Activated T-cell treated with anti-CD3 and anti-CD28 coated beads, Interleukin-2, amount 50 U/mL, for 72 hours (primary cell): ENCODE measurements around the gene SNAPIN. TPM values are rescaled to one million over a fixed set of nuclear protein-coding genes. Genes with fewer than 3 reads are reported as not detected.

ENCODE experiments used
- ATAC-seq, 2 donors: fragments of 150-1000 bp; cut with Tn5 transposase; replicated peaks in 1 of 2; 2 replicates each; pipeline ENCODE4 v1.10.0; 2021; ENCODE audit warnings: moderate library complexity in 2 of 2, mild to moderate bottlenecking in 1 of 2
- DNase-seq, 2 donors: peaks; one replicate each; pipeline ENCODE4 v3.0.0; 2021 to 2022; ENCODE audit warnings: mixed read lengths in 1 of 2
- H3K27ac Mint-ChIP-seq: one replicate; pipeline ENCODE4 v1.8.0; 2022; ENCODE audit warnings: mild to moderate bottlenecking, moderate library complexity, mixed read lengths
- H3K27me3 Mint-ChIP-seq: one replicate; pipeline ENCODE4 v1.8.0; 2022; ENCODE audit warnings: low read depth, mixed read lengths
- H3K36me3 Mint-ChIP-seq, 2 donors: one replicate each; pipeline ENCODE4 v1.8.0; 2022; ENCODE audit warnings: mixed read lengths in 2 of 2, mild to moderate bottlenecking in 1 of 2; ENCODE audit not compliant: insufficient read depth in 2 of 2
- H3K4me1 Mint-ChIP-seq: one replicate; pipeline ENCODE4 v1.8.0; 2022; ENCODE audit warnings: low read depth, mixed read lengths
- H3K4me3 Mint-ChIP-seq, 2 donors: one replicate each; pipeline ENCODE4 v1.8.0; 2022; ENCODE audit warnings: mild to moderate bottlenecking in 2 of 2, mixed read lengths in 2 of 2, moderate library complexity in 2 of 2
- H3K9me3 Mint-ChIP-seq, 2 donors: one replicate each; pipeline ENCODE4 v1.8.0; 2022; ENCODE audit warnings: mixed read lengths in 2 of 2
- total RNA-seq, 2 donors: library from RNA; stranded (reverse); gene quantifications; one replicate each; pipeline ENCODE4 v1.2.3, GENCODE V29; 2022

SNAPIN gene
- total RNA-seq, 2 donors from 2014 or later: 31.1 to 31.8 TPM

- H3K36me3 Mint-ChIP-seq: peaks cover 0 to 1% of the 10 kb centered on the region in 2 donors
- no peak within 1 kb of the TSS for H3K27ac Mint-ChIP-seq
- H3K4me1 Mint-ChIP-seq: peaks cover 19% of the 10 kb centered on the region
- no peaks in the 10 kb centered on the region for H3K27me3 Mint-ChIP-seq
- no peak for ATAC-seq
- no peak for DNase-seq
- H3K9me3 Mint-ChIP-seq: no peaks in the 10 kb centered on the region
- no peak within 1 kb of the TSS for H3K4me3 Mint-ChIP-seq
Measured at GRCh38 chr1:153616144-153616916, 42.2 kb upstream of the SNAPIN start, which contains the start of gene S100A14. TSS of gene S100A14 (minus strand) at chr1:153616325. CDS start at chr1:153615858, 467 bp downstream.

DNA sequence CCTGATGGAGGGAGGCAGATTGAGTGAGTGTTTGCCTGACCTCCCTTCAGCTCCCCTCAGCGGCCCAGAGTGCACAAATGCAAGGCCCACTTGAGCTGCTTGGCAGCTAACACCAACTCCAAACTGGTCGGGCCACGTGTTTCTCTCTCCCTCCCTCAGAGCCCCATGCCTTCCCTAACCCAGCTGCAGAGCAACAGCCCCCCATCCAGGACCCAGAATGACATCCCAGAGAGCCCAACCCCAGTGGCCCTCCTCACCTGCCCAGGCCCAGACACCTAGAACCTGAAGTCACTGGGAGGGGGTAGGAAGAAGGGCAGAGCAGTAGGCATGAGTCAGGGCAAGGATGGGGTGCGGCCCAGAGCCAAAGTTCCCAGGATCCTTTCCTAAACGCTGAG, 41.6 kb upstream of the SNAPIN start:
- Mint-ChIP-seq H3K4me1 (peaks cover 19% of the 10 kb centered on the region), H3K27me3 (no peaks in the 10 kb centered on the region), H3K36me3 (peaks cover 0 to 1% of the 10 kb centered on the region in 2 donors), H3K27ac (no peak overlapping the region), H3K9me3 (no peaks in the 10 kb centered on the region), H3K4me3 (no peak overlapping the region)
- no peak for ATAC-seq
- no peak for DNase-seq

DNA sequence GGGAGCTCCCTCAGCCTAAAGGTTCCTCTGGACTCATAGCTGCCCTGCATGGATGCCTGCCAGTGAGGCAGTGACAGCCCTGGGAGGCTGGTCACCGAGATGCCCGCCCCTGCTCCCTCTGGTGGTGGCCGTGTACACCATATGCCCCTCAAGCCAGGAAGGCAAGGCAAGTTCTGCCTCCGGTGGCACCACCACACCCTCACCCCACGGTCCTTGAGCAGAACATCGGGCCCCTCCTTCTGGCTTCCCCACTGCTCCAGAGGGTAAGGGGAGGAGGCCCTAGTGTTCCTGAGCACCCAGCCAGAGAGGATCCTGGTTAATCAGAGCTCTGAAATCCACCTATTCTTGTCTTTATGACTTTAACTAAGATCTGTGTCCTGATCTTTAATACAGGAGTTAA, 40.8 kb upstream of the SNAPIN start:
- DNase-seq (peak; percentile 77), ATAC-seq (peak; percentile 92 to 95)
- no peaks in the 10 kb centered on the region for H3K9me3 Mint-ChIP-seq
- H3K27me3 Mint-ChIP-seq: no peaks in the 10 kb centered on the region
- peaks cover 0 to 1% of the 10 kb centered on the region in 2 donors for H3K36me3 Mint-ChIP-seq
- H3K4me3 Mint-ChIP-seq: no peak overlapping the region
- peaks cover 19% of the 10 kb centered on the region for H3K4me1 Mint-ChIP-seq
- H3K27ac Mint-ChIP-seq: no peak overlapping the region

GRCh38 chr1:153619171-153619570, 39.3 kb upstream of the SNAPIN start:
- ATAC-seq: no peak
- Mint-ChIP-seq H3K4me3 (no peak overlapping the region), H3K27ac (no peak overlapping the region), H3K36me3 (peaks cover 0 to 1% of the 10 kb centered on the region in 2 donors), H3K9me3 (no peaks in the 10 kb centered on the region), H3K27me3 (no peaks in the 10 kb centered on the region), H3K4me1 (peaks cover 19% of the 10 kb centered on the region)
- no peak for DNase-seq

DNA sequence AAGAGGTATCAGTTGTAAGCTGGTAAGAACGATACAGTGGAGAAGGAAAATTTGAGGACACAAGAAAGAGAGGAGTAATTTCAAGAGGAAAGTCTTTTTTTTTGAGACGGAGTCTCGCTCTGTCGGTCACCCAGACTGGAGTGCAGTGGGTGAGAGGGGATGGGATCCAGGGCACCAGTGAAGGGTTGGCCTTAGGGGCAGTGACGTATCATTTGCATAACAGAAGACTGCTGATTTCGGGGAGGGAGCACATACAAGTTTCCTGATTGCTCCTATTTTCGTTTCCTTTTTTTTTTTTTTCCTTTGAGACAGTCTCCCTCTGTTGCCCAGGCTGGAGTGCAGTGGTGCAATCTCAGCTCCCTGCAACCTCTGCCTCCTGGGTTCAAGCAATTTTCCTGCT, 35.4 kb upstream of the SNAPIN start:
- H3K27ac Mint-ChIP-seq: no peak overlapping the region
- DNase-seq: no peak
- H3K4me3 Mint-ChIP-seq: no peak overlapping the region
- H3K27me3 Mint-ChIP-seq: peaks cover 5% of the 10 kb centered on the region
- H3K4me1 Mint-ChIP-seq: peaks cover 7% of the 10 kb centered on the region
- no peaks in the 10 kb centered on the region for H3K9me3 Mint-ChIP-seq
- no peak for ATAC-seq
- H3K36me3 Mint-ChIP-seq: peaks cover 0 to 1% of the 10 kb centered on the region in 2 donors

- H3K9me3 Mint-ChIP-seq: no peaks in the 10 kb centered on the region
- no peak for DNase-seq
- H3K27me3 Mint-ChIP-seq: peaks cover 5% of the 10 kb centered on the region
- H3K4me1 Mint-ChIP-seq: peaks cover 7% of the 10 kb centered on the region
- no peak overlapping the region for H3K4me3 Mint-ChIP-seq
- H3K36me3 Mint-ChIP-seq: no peaks in the 10 kb centered on the region
- H3K27ac Mint-ChIP-seq: no peak overlapping the region
- ATAC-seq: no peak
Measured at GRCh38 chr1:153624965-153625611, 33.4 kb upstream of the SNAPIN start.

- no peak overlapping the region for H3K27ac Mint-ChIP-seq
- peaks cover 5% of the 10 kb centered on the region for H3K27me3 Mint-ChIP-seq
- ATAC-seq (no peak), DNase-seq (no peak)
- H3K4me1 Mint-ChIP-seq: peaks cover 16% of the 10 kb centered on the region
- H3K36me3 Mint-ChIP-seq: no peaks in the 10 kb centered on the region
- no peaks in the 10 kb centered on the region for H3K9me3 Mint-ChIP-seq
- H3K4me3 Mint-ChIP-seq: no peak overlapping the region
Measured at GRCh38 chr1:153626477-153626903, 32.0 kb upstream of the SNAPIN start.

DNA sequence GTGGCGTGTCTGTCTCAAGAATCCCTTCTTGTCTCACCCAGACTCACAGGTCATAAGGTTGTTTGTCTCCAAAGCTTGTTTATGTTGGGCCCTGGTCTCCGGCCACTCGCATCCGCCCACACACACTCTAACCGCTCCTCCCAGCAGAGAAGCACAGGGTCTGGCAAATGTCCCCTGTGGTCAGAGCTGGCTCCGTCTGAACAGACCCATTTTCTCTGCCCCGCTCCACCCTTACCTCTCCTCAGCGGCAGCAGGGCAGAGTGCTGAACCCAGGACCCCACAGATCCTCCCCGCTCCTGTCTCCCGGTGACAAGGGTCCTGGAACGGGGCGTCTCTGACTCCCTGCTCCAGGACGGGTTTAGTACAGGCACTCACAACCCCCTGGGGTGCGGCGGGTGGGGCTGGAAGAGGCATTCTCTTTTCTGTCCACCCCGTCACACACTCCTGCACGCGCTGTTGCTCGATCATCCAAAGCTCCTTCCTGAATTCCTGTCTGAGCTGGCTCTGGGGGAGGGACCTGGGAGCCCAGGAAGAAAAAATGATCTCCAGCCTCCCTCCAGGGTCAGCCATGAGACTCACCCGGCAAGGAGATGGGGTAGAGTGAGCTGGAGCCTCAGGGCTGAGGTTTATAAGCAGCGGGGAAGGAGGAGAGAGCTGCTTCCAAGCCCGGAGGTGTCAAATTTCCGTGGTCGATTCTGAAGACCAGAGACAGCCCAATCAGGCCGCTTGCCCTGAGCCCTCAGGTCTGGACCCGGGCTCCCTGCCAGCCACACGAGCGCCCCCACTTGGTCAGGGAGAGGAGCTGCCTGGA, 31.4 kb upstream of the SNAPIN start, which contains the start of gene S100A13:
S100A13 (minus strand) TSS at position 602 of the 811 bp plus-strand sequence. CDS start 1,033 bp downstream, outside the sequence.
- no peaks in the 10 kb centered on the region for H3K9me3 Mint-ChIP-seq
- H3K4me3 Mint-ChIP-seq: no peak within 1 kb of the TSS
- no peak within 1 kb of the TSS for H3K27ac Mint-ChIP-seq
- H3K27me3 Mint-ChIP-seq: peaks cover 5% of the 10 kb centered on the region
- ATAC-seq: peak; percentile 41 to 52
- peak; percentile 43 to 44 for DNase-seq
- no peaks in the 10 kb centered on the region for H3K36me3 Mint-ChIP-seq
- H3K4me1 Mint-ChIP-seq: peaks cover 22% of the 10 kb centered on the region

DNA sequence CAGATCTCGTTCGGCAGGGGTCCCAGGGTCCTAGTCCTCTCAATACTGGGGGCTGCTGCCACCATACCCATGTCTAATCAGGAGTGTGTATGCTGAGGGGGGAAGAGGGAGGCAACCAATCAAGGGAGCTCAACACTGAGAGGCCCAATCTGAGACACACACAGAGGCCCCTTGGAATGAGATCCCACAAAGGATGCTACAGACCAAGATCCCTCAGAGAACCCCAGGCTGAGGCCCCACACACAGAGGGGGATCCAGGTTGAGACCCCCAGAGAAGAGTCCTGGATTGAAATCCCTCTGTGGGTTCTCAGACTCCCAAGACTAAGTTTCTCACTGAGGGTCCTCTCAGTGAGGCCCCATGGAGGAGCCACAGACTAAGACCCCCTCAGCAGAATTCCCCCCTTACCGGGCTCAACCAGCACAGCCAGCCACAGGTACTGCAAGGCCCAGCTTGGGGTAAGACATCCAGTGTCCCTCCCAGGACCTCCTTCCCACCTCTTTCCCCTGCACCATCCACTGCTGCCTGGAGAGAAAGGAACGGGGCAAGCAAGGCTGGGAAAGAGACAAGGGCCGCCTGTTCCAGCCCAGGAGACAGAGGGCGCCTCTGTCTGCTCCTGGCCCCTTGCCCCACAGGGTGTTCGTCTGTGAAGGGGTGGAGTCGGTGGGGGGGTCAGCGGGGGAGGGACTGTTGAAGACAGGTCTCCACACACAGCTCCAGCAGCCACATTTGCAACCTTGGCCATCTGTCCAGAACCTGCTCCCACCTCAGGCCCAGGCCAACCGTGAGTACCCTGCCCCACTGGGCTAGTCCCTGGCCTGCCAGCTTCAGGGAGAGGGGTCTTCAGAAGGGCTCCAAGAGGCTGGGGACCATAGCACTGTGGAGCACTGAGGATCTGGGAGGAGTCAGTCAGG, 30.5 kb upstream of the SNAPIN start, which contains the start of gene S100A1:
S100A1 (plus strand) TSS at position 720 of the 912 bp plus-strand sequence. CDS start 2,088 bp downstream, outside the sequence.
- DNase-seq (no peak), ATAC-seq (no peak)
- Mint-ChIP-seq H3K4me1 (peaks cover 28% of the 10 kb centered on the region), H3K4me3 (no peak within 1 kb of the TSS), H3K27me3 (peaks cover 5% of the 10 kb centered on the region), H3K9me3 (no peaks in the 10 kb centered on the region), H3K27ac (no peak within 1 kb of the TSS), H3K36me3 (peaks cover 1 to 2% of the 10 kb centered on the region in 2 donors)

DNA sequence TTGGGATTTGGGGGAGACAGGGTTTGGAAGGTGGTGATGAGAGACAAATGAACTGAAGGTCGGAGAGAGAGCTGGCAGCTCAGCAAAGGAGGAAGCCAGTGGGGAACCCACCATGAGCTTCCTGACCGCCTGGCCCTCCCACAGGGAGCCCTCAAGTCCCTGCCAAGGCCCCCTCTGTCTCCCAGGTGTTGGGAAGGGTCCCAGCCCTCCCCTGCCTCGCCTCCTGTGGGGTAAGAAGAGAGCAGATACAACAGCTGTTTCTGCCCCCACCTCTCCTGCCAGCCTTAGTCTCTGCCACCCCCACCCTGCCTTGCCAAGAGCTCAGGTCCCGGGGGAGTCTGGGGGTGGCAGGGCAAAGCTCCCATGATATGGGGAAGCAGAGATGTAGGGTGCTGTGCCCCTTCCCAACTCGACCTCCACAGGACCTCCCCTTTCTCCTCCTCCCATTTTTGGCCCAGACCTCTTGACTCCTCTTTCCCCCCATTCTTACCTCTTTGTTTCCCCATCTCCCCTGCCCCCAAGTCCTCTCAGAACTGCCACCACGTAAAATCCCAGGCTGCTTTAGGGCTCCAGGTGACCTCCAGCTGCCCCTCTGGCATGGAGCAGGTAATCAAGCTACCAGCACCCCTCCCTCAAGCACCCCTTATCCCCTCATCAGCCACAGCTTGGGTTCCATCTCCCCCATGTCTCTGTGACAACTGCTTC, 29.7 kb upstream of the SNAPIN start:
- no peak overlapping the region for H3K27ac Mint-ChIP-seq
- no peak overlapping the region for H3K4me3 Mint-ChIP-seq
- DNase-seq (no peak), ATAC-seq (no peak)
- peaks cover 5% of the 10 kb centered on the region for H3K27me3 Mint-ChIP-seq
- H3K36me3 Mint-ChIP-seq: peaks cover 1 to 2% of the 10 kb centered on the region in 2 donors
- peaks cover 0 to 3% of the 10 kb centered on the region in 2 donors for H3K9me3 Mint-ChIP-seq
- peaks cover 36% of the 10 kb centered on the region for H3K4me1 Mint-ChIP-seq

DNA sequence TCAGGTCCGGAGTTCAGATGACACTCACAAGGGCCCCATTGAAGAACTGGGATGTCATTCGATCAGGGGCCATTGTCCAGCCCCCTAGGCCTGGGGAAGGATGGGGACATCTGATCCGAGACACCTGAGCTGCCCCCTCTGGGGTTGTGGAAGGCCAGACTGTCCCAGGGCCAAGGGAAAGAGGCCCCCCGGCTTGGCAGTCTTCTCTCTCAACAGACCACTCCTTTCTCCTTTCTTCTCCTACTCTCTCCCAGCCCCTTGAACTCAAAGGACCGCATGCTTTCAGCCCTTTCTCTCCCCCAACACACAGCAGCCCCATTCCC, 29.2 kb upstream of the SNAPIN start:
- H3K27ac Mint-ChIP-seq: no peak overlapping the region
- peaks cover 37% of the 10 kb centered on the region for H3K4me1 Mint-ChIP-seq
- H3K36me3 Mint-ChIP-seq: peaks cover 3 to 4% of the 10 kb centered on the region in 2 donors
- peaks cover 5% of the 10 kb centered on the region for H3K27me3 Mint-ChIP-seq
- DNase-seq: no peak
- peaks cover 0 to 3% of the 10 kb centered on the region in 2 donors for H3K9me3 Mint-ChIP-seq
- ATAC-seq: no peak
- H3K4me3 Mint-ChIP-seq: no peak overlapping the region

DNA sequence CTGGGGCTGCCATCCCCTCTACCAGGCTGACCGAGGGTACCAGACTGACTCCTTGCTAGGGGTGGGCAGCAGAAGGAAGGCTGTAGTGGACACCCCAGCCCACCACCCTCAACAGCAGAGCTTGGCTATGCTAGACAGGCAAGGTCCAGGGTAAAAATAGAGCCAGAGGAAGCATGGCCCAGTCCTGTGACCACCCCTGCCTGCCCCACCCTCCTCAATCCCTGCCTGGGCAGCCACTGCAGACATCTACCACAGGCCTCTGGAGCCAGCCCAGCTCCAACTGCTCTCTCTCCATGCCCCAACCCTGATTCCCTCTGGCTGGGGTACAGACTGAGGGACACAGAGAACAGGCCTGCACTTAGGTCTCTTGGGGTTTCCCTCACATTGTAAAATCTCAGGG, 28.5 kb upstream of the SNAPIN start:
- DNase-seq (no peak), ATAC-seq (no peak)
- no peak overlapping the region for H3K4me3 Mint-ChIP-seq
- peaks cover 5 to 6% of the 10 kb centered on the region in 2 donors for H3K36me3 Mint-ChIP-seq
- H3K4me1 Mint-ChIP-seq: peaks cover 37% of the 10 kb centered on the region
- no peak overlapping the region for H3K27ac Mint-ChIP-seq
- H3K27me3 Mint-ChIP-seq: peaks cover 5% of the 10 kb centered on the region
- H3K9me3 Mint-ChIP-seq: peaks cover 0 to 3% of the 10 kb centered on the region in 2 donors
